Measurements from ENCODE around the gene DST.

Gene DST

DNA sequence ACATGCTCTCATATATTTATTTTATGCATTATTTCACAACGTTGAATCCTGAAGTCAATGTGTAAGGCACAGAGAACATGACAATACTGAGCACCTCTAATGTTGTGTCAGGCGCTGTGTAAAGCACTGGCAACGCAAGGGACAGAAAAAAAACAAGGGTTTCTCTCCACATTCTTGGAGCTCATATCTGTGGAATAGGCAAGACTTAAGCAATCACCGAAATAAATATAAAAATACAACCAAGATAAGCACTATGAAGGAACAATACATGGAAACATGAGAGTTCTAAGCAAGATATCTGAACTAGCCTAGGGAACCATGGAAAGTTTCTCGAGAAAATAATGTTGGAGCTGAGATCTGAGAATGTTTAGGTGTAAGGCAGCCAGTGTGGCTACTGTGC lies 1.7 kb upstream of the DST start:
- no peak overlapping the region for H3K27ac ChIP-seq

GRCh38 chr6:56643379-56644089 lies 845 bp upstream of the DST start:
- TF ChIP-seq, protein P1, sequence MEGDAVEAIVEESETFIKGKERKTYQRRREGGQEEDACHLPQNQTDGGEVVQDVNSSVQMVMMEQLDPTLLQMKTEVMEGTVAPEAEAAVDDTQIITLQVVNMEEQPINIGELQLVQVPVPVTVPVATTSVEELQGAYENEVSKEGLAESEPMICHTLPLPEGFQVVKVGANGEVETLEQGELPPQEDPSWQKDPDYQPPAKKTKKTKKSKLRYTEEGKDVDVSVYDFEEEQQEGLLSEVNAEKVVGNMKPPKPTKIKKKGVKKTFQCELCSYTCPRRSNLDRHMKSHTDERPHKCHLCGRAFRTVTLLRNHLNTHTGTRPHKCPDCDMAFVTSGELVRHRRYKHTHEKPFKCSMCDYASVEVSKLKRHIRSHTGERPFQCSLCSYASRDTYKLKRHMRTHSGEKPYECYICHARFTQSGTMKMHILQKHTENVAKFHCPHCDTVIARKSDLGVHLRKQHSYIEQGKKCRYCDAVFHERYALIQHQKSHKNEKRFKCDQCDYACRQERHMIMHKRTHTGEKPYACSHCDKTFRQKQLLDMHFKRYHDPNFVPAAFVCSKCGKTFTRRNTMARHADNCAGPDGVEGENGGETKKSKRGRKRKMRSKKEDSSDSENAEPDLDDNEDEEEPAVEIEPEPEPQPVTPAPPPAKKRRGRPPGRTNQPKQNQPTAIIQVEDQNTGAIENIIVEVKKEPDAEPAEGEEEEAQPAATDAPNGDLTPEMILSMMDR (conservative IDR thresholded peaks at IDR 0.05): no peak
- no peak overlapping the region for H3K27ac ChIP-seq

More for the DNA sequence above, 1.7 kb upstream of the DST start:
- TF ChIP-seq, protein P1 (conservative IDR thresholded peaks at IDR 0.05): no peak

GRCh38 chr6:56640374-56640773 lies 2.3 kb downstream of the DST start:
- TF ChIP-seq, protein P1 (conservative IDR thresholded peaks at IDR 0.05): no peak
- no peak overlapping the region for H3K27ac ChIP-seq

GRCh38 chr6:56638760-56639159 lies 3.9 kb downstream of the DST start:
- H3K27ac ChIP-seq: no peak overlapping the region
- TF ChIP-seq, protein P1 (conservative IDR thresholded peaks at IDR 0.05): no peak

- TF ChIP-seq, protein P1 (conservative IDR thresholded peaks at IDR 0.05): peak; percentile 80
- H3K27ac ChIP-seq: peak overlapping the region; percentile 56
Observed at GRCh38 chr6:56637640-56638039, 5.0 kb downstream of the DST start.

GRCh38 chr6:56628105-56628504 lies 14.6 kb downstream of the DST start:
- TF ChIP-seq, protein P1 (conservative IDR thresholded peaks at IDR 0.05): no peak
- no peak overlapping the region for H3K27ac ChIP-seq

DNA sequence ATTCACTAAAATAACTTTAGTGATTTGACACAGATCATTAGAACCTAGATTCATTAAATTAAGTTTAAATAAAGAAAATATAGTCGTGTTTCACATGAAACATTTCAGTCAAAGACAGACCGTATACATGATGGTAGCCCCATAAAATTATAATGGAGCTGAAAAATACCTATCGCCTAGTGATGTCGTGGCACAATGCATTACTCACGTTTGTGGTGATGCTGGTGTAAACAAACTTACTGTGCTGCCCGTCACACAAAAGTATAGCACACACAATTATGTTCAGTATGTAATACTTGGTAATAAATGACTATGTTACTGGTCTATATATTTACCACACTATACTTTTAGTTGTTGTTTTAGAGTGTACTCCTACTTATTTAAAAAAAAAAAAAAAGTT lies 17.3 kb downstream of the DST start:
- TF ChIP-seq, protein P1 (conservative IDR thresholded peaks at IDR 0.05): no peak
- peak overlapping the region; percentile 76 for H3K27ac ChIP-seq
